ENCODE data around the gene PUM1. TPM values are rescaled to one million over a fixed set of nuclear protein-coding genes. Genes with fewer than 3 reads are reported as not detected.

PUM1 gene
- total RNA-seq, 1 donor from 2014 or later: 121 TPM

DNA sequence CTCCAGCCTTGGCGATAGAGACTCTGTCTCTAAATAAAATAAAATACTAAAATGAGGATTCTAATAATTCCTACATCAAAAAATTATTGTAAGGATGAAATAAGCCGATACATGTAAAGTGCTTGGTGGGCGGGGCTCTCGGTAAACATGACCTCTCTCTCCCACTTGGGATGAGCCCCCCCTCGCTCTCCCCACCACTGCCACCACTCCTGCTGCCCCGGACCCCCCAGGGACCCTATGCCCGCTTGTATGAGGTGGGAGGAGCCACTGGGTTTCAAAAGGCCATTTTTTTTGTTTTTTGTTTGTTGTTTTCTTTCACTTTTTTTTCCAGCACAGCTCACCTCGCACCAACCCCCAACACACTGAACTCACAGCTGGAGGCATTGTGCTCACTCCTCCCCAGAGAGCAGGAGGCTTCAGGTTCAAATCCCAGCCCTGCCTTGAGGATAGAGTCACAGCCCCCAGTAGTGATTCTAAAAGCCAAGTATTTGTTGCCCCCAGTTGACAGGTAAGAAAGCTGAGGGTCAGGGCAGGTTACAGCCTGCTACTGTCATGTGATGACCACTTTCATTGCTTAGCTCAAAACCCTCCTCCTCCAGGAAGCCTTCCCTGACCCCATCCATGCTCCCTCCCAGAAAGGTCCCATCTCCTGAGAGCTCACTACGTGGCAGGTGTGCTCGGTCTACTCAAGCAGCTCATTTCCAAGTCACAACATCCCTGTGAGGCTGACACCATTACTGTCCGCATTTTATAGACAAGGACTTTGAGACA lies 161.1 kb downstream of the PUM1 start:
- intact Hi-C loops (cut with DNase I): no loop called here
- DNase-seq: peak; percentile 16
- TF ChIP-seq CTCF (IDR thresholded peaks at IDR 0.05): no peak
- H3K4me3 ChIP-seq: no peak overlapping the region
- no peaks in the 10 kb centered on the region for H3K9me3 ChIP-seq
- no peak overlapping the region for H3K27ac ChIP-seq
- no peak for ATAC-seq
- H3K27me3 ChIP-seq (ENCODE audit: low read depth): no peaks in the 10 kb centered on the region
- peaks cover 54% of the 10 kb centered on the region for H3K4me1 ChIP-seq
- no peaks in the 10 kb centered on the region for H3K36me3 ChIP-seq

- Histone ChIP-seq H3K4me1 (peaks cover 48% of the 10 kb centered on the region), H3K27me3 (ENCODE audit: low read depth) (no peaks in the 10 kb centered on the region), H3K27ac (peak overlapping the region; percentile 60), H3K9me3 (no peaks in the 10 kb centered on the region), H3K36me3 (no peaks in the 10 kb centered on the region), H3K4me3 (no peak overlapping the region)
- ATAC-seq (no peak), DNase-seq (peak; percentile 9)
- no peak for TF ChIP-seq CTCF (IDR thresholded peaks at IDR 0.05)
- intact Hi-C loops (cut with DNase I): no loop called here
These were observed 162.0 kb downstream of the PUM1 start for GRCh38 chr1:30903343-30904034.

DNA sequence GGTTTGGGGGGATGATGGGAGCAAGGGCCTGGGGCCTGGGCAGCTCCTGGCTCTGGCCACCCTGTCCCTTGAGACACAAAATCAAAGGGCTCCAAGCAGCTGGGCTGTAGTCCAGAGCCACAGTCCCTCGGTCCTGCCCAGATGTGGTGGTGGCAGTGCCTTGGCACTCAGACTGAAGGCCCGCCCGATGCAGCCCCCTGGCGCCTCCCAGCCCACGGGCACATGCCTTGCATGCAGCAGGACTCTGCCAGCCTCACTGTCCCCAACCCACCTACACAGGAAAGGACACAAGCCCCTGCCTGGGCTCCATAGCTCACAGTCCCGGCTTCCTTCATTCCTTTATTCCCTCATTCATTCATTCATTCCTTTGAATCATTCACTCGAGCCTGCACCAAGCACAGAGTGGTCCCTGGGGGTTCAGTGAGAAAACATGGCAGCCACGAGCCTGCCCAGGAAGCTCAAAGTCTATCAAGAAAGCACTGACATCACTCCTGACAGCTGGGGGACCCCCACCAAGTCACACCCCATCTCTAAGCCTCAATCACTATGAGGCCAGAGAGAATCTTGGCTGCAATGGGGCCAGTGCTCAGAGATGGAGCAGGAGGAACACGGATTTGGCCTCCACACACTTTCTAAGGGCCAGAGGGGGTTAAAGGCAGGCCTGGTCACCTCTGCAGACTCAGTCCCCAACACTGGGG lies 162.8 kb downstream of the PUM1 start:
- Histone ChIP-seq H3K36me3 (no peaks in the 10 kb centered on the region), H3K4me1 (peaks cover 45% of the 10 kb centered on the region), H3K27me3 (ENCODE audit: low read depth) (no peaks in the 10 kb centered on the region), H3K27ac (peak overlapping the region; percentile 60), H3K4me3 (no peak overlapping the region), H3K9me3 (no peaks in the 10 kb centered on the region)
- intact Hi-C loops (cut with DNase I): no loop called here
- TF ChIP-seq CTCF (IDR thresholded peaks at IDR 0.05): no peak
- DNase-seq (peak; percentile 28), ATAC-seq (no peak)

GRCh38 chr1:30901798-30902581 lies 163.5 kb downstream of the PUM1 start:
- Histone ChIP-seq H3K4me1 (peaks cover 38% of the 10 kb centered on the region), H3K4me3 (no peak overlapping the region), H3K9me3 (no peaks in the 10 kb centered on the region), H3K27me3 (ENCODE audit: low read depth) (no peaks in the 10 kb centered on the region), H3K27ac (peak overlapping the region; percentile 60), H3K36me3 (no peaks in the 10 kb centered on the region)
- ATAC-seq (peak in 1 of 2 donors; percentile 35), DNase-seq (no peak)
- intact Hi-C loops (cut with DNase I): no loop called here
- no peak for TF ChIP-seq CTCF (IDR thresholded peaks at IDR 0.05)
